ENCODE measurements around the gene PRRT2. TPM values are rescaled to one million over a fixed set of nuclear protein-coding genes. Genes with fewer than 3 reads are reported as not detected.

PRRT2 gene
- total and polyA plus RNA-seq, 12 donors, result 0.62 to 6.3 (median 1.1) TPM

DNA sequence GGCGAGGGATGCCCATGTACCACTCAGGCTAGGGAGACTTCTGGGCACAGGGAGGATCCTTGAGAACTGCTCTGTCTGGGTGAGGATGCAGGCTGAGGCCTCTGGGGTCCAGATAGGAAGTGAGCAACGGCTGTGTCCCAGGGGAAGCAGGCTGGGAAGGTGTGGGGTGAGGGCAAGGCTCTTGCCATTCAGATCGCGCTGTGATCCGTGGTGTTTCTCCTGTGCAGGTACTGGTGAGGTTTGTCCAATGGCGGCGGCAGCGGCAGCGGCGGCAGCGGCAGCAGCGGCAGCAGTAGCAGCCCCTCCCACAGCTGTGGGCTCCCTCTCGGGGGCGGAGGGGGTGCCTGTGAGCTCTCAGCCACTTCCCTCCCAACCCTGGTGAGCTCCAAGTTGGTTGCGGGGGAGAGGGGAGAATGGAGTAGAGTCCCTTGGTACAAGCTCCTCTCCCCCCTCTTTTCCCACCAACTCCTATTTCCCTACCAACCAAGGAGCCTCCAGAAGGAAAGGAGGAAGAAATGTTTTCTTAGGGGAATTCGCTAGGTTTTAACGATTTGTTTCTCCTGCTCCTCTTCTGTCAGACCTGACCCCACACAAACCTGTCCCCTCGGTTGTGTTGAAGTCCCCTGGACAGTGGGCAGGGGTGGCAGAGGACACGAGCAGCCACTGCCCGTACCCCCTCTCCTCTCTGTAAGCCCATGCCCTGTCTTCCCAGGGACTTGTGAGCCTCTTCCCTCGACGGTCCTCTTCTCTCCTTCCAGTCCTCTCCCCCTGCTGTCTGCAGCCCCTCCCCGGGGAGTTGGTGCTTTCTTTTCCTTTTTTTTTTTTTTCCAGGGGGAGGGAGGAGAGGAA is 1.9 kb upstream of the PRRT2 start:
- intact Hi-C loops (cut with DNase I), result loop anchor here in 5 of 10 donors (5.0 to 10.0 kb wide), 5 partner anchors 37 to 845 kb away; partner anchors contain the start of genes TAOK2 (in 2 of the 5), FBRS (in 1 of the 5), HIRIP3 (in 1 of the 5) and INO80E (in 1 of the 5)
- TF ChIP-seq, protein P1, sequence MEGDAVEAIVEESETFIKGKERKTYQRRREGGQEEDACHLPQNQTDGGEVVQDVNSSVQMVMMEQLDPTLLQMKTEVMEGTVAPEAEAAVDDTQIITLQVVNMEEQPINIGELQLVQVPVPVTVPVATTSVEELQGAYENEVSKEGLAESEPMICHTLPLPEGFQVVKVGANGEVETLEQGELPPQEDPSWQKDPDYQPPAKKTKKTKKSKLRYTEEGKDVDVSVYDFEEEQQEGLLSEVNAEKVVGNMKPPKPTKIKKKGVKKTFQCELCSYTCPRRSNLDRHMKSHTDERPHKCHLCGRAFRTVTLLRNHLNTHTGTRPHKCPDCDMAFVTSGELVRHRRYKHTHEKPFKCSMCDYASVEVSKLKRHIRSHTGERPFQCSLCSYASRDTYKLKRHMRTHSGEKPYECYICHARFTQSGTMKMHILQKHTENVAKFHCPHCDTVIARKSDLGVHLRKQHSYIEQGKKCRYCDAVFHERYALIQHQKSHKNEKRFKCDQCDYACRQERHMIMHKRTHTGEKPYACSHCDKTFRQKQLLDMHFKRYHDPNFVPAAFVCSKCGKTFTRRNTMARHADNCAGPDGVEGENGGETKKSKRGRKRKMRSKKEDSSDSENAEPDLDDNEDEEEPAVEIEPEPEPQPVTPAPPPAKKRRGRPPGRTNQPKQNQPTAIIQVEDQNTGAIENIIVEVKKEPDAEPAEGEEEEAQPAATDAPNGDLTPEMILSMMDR (IDR thresholded peaks at IDR 0.05), result no peak
- H3K27ac ChIP-seq, result peak overlapping the region in 9 of 10 donors; percentile 86 to 97 (median 92)
- no peaks in the 10 kb centered on the region for H3K9me3 ChIP-seq
- peaks cover 29 to 76% (median 68%) of the 10 kb centered on the region in 9 donors for H3K4me1 ChIP-seq
- WGBS, 2 donors, result 44 to 45% methylated on average over 23 of the region's 23 CpGs
- H3K27me3 ChIP-seq, result peaks cover 0 to 16% (median 0%) of the 10 kb centered on the region in 7 donors
- peak in 1 of 2 donors; percentile 31 for DNase-seq
- H3K4me3 ChIP-seq, result peak overlapping the region in 5 of 10 donors; percentile 5 to 67 (median 17)
- ATAC-seq, result no peak
- peaks cover 0 to 22% (median 14%) of the 10 kb centered on the region in 9 donors for H3K36me3 ChIP-seq

- no peak for ATAC-seq
- Histone ChIP-seq H3K4me3 (peak overlapping the region in 6 of 10 donors; percentile 61 to 73 (median 66)), H3K4me1 (peaks cover 32 to 80% (median 72%) of the 10 kb centered on the region in 9 donors), H3K9me3 (no peaks in the 10 kb centered on the region), H3K27me3 (peaks cover 0 to 16% (median 0%) of the 10 kb centered on the region in 7 donors), H3K27ac (peak overlapping the region in 9 of 10 donors; percentile 86 to 97 (median 92)), H3K36me3 (peaks cover 0 to 22% (median 14%) of the 10 kb centered on the region in 9 donors)
- TF ChIP-seq, protein P1 (IDR thresholded peaks at IDR 0.05), result no peak
- intact Hi-C loops (cut with DNase I), result loop anchor here in 5 of 10 donors (5.0 to 10.0 kb wide), 5 partner anchors 37 to 844 kb away; partner anchors contain the start of genes FBRS (in 1 of the 5), HIRIP3 (in 1 of the 5), INO80E (in 1 of the 5) and PRR14 (in 1 of the 5)
- WGBS, 2 donors, result 17 to 23% methylated on average over 9 of the region's 9 CpGs
- no peak for DNase-seq
Observed at GRCh38 chr16:29810699-29811169, 1.3 kb upstream of the PRRT2 start.

DNA sequence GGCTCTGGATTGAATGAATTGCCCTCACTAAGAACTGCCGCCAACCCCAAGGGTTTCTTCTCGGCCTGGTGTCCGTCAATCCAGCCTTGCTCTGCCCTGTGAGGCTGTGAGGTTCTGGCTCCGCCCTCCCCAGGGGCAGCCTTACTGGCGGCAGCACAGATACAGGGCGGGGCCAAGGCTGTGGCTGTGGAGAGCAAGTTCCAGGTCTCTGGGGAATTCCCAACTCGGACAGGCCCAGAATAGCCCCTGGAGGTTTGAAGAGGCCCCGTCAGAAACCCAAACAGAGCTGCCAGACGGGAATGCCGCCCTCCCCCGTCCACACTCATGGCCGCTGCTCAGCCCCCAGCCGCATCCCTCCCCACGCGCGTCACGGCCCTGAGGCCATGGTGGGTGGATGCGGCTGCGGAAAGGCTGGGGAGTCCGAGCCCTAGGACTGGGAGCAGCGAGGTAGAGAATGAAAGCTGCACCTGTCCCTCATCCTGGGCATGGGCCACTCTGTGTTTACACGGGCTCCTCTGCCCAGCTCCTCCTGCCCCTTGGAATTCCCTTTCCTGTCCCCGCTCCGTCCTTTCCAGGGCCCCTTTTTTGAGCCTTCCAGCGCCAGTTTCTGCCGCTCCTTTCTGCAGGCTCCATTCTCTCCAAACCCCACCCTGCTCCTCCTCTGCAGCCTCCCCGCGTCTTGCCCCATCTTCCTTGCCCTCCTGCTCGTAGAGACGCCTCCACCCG is 660 bp upstream of the PRRT2 start:
- TF ChIP-seq, protein P1 (IDR thresholded peaks at IDR 0.05), result peak in 1 of 9 donors; percentile 14
- intact Hi-C loops (cut with DNase I), result loop anchor here in 5 of 10 donors (5.0 to 10.0 kb wide), 5 partner anchors 36 to 843 kb away; partner anchors contain the start of genes FBRS (in 1 of the 5), HIRIP3 (in 1 of the 5), INO80E (in 1 of the 5) and PRR14 (in 1 of the 5)
- Histone ChIP-seq H3K36me3 (peaks cover 0 to 22% (median 14%) of the 10 kb centered on the region in 9 donors), H3K4me3 (peak overlapping the region; percentile 36 to 73 (median 64)), H3K27ac (peak overlapping the region; percentile 86 to 97 (median 91)), H3K4me1 (peaks cover 32 to 81% (median 72%) of the 10 kb centered on the region in 9 donors), H3K9me3 (no peaks in the 10 kb centered on the region), H3K27me3 (peaks cover 0 to 16% (median 0%) of the 10 kb centered on the region in 7 donors)
- WGBS, 2 donors, result 0 to 1% methylated on average over 31 of the region's 31 CpGs
- DNase-seq (peak; percentile 96 to 97), ATAC-seq (peak; percentile 69 to 84 (median 76))
